Endodermal cell (in vitro differentiated cells): ENCODE measurements around the gene ZFYVE16. TPM values are rescaled to one million over a fixed set of nuclear protein-coding genes. Genes with fewer than 3 reads are reported as not detected.
"Not testable (repeated sequence)": the region's sequence is repeated elsewhere in the genome, so short reads cannot be mapped to it uniquely, and the experiment has no call there.

Experiments
- DNase-seq: peaks from one replicate; pipeline ENCODE4 v3.0.0-alpha.2; 2017
- H3K27ac ChIP-seq: 2 replicates; pipeline ENCODE4 v1.5.1; 2013; ENCODE audit warnings: mild to moderate bottlenecking, low read depth, low read length, moderate library complexity
- H3K27me3 ChIP-seq: 2 replicates; pipeline ENCODE4 v1.6.1; 2013; ENCODE audit warnings: mild to moderate bottlenecking, low read length, moderate library complexity; ENCODE audit not compliant: insufficient read depth, control insufficient read depth, poor library complexity, severe bottlenecking
- H3K36me3 ChIP-seq: 2 replicates; pipeline ENCODE4 v1.7.0; 2013; ENCODE audit warnings: mild to moderate bottlenecking, low read length, moderate library complexity; ENCODE audit not compliant: control insufficient read depth, insufficient read depth
- H3K4me1 ChIP-seq: one replicate; pipeline ENCODE4 v1.7.0; 2013; ENCODE audit warnings: low read length; ENCODE audit not compliant: control insufficient read depth, insufficient read depth
- H3K4me3 ChIP-seq: 2 replicates; pipeline ENCODE4 v1.5.1; 2013; ENCODE audit warnings: mild to moderate bottlenecking, low read length, moderate library complexity
- H3K9ac ChIP-seq: 2 replicates; pipeline ENCODE4 v1.6.1; 2013; ENCODE audit warnings: mild to moderate bottlenecking, low read length, moderate library complexity; ENCODE audit not compliant: poor library complexity, severe bottlenecking; ENCODE audit errors: extremely low read depth
- H3K9me3 ChIP-seq: 2 replicates; pipeline ENCODE4 v1.6.1; 2013; ENCODE audit warnings: mild to moderate bottlenecking, low read length, moderate library complexity; ENCODE audit not compliant: control insufficient read depth
- H3K27ac Mint-ChIP-seq: 2 replicates; pipeline ENCODE4 v1.8.0; 2020; ENCODE audit warnings: mixed read lengths
- H3K27me3 Mint-ChIP-seq: 2 replicates; pipeline ENCODE4 v1.8.0; 2021; ENCODE audit warnings: mild to moderate bottlenecking, mixed read lengths; ENCODE audit not compliant: insufficient read depth
- H3K36me3 Mint-ChIP-seq: 2 replicates; pipeline ENCODE4 v1.8.0; 2020; ENCODE audit warnings: low read depth, mixed read lengths
- H3K4me1 Mint-ChIP-seq: 2 replicates; pipeline ENCODE4 v1.8.0; 2020; ENCODE audit warnings: mixed read lengths
- H3K4me3 Mint-ChIP-seq: 2 replicates; pipeline ENCODE4 v1.8.0; 2020; ENCODE audit warnings: mild to moderate bottlenecking, moderate library complexity, mixed read lengths
- H3K9me3 Mint-ChIP-seq: 2 replicates; pipeline ENCODE4 v1.8.0; 2020; ENCODE audit warnings: mild to moderate bottlenecking, mixed read lengths
- CTCF ChIP-seq: fragments of 200-600 bp; sonication (generic); conservative IDR thresholded peaks from 2 replicates; pipeline ENCODE4 v1.5.0; 2021; ENCODE audit warnings: antibody characterized with exemption, mild to moderate bottlenecking
- WGBS, 2 experiments: methylation state at CpG; one replicate each; pipeline versions ENCODE4 v1.1.5 to v1.1.7; 2013; ENCODE audit warnings: missing lambda C conversion rate in 2 of 2, mixed read lengths in 1 of 2; ENCODE audit not compliant: insufficient coverage in 1 of 2, insufficient read length in 1 of 2; 5-methylcytosine and 5-hydroxymethylcytosine counted together
- total RNA-seq, 2 donors: library from RNA; stranded (reverse); fragmentation: NEBNext Ultra II Directional in 1 of 2; extraction: Animal tissue kit (Norgen Biotek cat#: 25700) in 1 of 2; gene quantifications; 2 replicates in 1 of 2; 3 replicates in 1 of 2; pipeline ENCODE4 v1.2.1, GENCODE V29; 2021

Gene ZFYVE16
- total RNA-seq, 2 donors from 2014 or later: 58.3 to 85.0 TPM

- 96 to 97% methylated on average over 4 of the region's 4 CpGs for WGBS, 2 experiments
- TF ChIP-seq CTCF: no peak
- no peaks in the 10 kb centered on the region for H3K9me3 Mint-ChIP-seq
- no peak overlapping the region for H3K9ac ChIP-seq
- no peaks in the 10 kb centered on the region for H3K36me3 Mint-ChIP-seq
- H3K4me1 ChIP-seq: peaks cover 2% of the 10 kb centered on the region
- no peak overlapping the region for H3K27ac Mint-ChIP-seq
- H3K4me1 Mint-ChIP-seq: peaks cover 5% of the 10 kb centered on the region
- no peaks in the 10 kb centered on the region for H3K36me3 ChIP-seq
- no peak overlapping the region for H3K4me3 Mint-ChIP-seq
- H3K27me3 Mint-ChIP-seq: no peaks in the 10 kb centered on the region
- no peak overlapping the region for H3K27ac ChIP-seq
- no peaks in the 10 kb centered on the region for H3K27me3 ChIP-seq
- no peaks in the 10 kb centered on the region for H3K9me3 ChIP-seq
- H3K4me3 ChIP-seq: no peak overlapping the region
- DNase-seq: no peak
Observed at GRCh38 chr5:80382488-80382887, 25.4 kb upstream of the ZFYVE16 start.

- no peaks in the 10 kb centered on the region for H3K9me3 ChIP-seq
- no peak for DNase-seq
- no peak overlapping the region for H3K27ac ChIP-seq
- no peak overlapping the region for H3K4me3 Mint-ChIP-seq
- no peaks in the 10 kb centered on the region for H3K36me3 ChIP-seq
- 95 to 100% methylated on average over 2 of the region's 3 CpGs for WGBS, 2 experiments
- H3K4me1 ChIP-seq: peaks cover 2% of the 10 kb centered on the region
- H3K27ac Mint-ChIP-seq: no peak overlapping the region
- no peak for TF ChIP-seq CTCF
- no peaks in the 10 kb centered on the region for H3K27me3 ChIP-seq
- no peak overlapping the region for H3K9ac ChIP-seq
- H3K4me1 Mint-ChIP-seq: peaks cover 6% of the 10 kb centered on the region
- H3K27me3 Mint-ChIP-seq: no peaks in the 10 kb centered on the region
- H3K36me3 Mint-ChIP-seq: no peaks in the 10 kb centered on the region
- no peak overlapping the region for H3K4me3 ChIP-seq
- H3K9me3 Mint-ChIP-seq: peaks cover 8% of the 10 kb centered on the region
Observed at GRCh38 chr5:80387063-80387768, 20.6 kb upstream of the ZFYVE16 start.

DNA sequence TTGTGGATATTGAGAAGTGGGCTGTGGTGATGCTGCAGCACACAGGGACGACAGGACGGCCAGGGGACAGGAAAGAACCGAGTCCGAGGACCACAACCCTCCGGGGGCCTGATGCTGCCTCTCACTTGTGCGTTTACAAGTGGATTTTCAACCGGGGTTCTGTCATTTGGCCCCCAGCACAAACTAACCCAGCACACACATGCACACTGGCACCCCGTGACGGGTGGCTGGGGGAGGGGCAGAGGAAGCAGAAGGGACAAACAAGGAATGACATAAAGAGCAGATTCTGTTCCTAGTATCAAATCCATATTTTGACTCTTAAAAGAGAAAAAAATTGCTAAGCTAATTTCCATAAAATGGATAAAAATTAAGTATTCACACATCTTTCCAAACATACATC, 18.3 kb upstream of the ZFYVE16 start:
- Histone ChIP-seq H3K4me1 (no peaks in the 10 kb centered on the region), H3K36me3 (no peaks in the 10 kb centered on the region), H3K9ac (no peak overlapping the region), H3K27ac (no peak overlapping the region), H3K27me3 (no peaks in the 10 kb centered on the region), H3K9me3 (no peaks in the 10 kb centered on the region), H3K4me3 (no peak overlapping the region)
- no peaks in the 10 kb centered on the region for H3K36me3 Mint-ChIP-seq
- no peaks in the 10 kb centered on the region for H3K27me3 Mint-ChIP-seq
- no peak overlapping the region for H3K27ac Mint-ChIP-seq
- peaks cover 6% of the 10 kb centered on the region for H3K4me1 Mint-ChIP-seq
- H3K4me3 Mint-ChIP-seq: no peak overlapping the region
- peaks cover 18% of the 10 kb centered on the region for H3K9me3 Mint-ChIP-seq
- WGBS, 2 experiments: 84 to 86% methylated on average over 6 to 9 of the region's 9 CpGs
- DNase-seq: no peak
- TF ChIP-seq CTCF: no peak

DNA sequence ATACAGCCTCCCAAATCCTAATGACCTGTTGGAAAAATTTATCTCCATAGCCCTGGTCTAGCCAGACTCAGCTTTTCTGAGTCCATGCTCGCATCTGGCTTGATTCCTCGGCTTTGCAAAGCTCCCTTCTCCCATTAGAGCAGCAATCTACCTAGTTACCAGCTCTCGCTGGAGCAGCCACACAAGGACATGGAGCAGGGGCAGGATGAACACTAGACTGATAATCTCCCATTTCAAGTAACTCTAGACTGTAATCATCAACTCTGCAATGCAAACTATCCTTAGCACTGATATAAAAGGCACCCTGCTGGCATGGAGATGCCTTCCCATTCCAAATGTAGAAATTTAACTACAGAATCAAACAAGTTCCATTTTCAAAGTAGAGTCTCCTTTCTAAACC, 17.5 kb upstream of the ZFYVE16 start:
- H3K27me3 Mint-ChIP-seq, H3K4me3 ChIP-seq, H3K4me1 ChIP-seq, DNase-seq, H3K27me3 ChIP-seq, H3K9ac ChIP-seq, H3K4me1 Mint-ChIP-seq, H3K27ac ChIP-seq, H3K27ac Mint-ChIP-seq, H3K36me3 Mint-ChIP-seq, H3K36me3 ChIP-seq, H3K9me3 ChIP-seq, H3K4me3 Mint-ChIP-seq: not testable (repeated sequence)
- peaks cover 18% of the 10 kb centered on the region for H3K9me3 Mint-ChIP-seq
- 67 to 74% methylated on average over 1 to 3 of the region's 3 CpGs for WGBS, 2 experiments

- not testable (repeated sequence) for H3K9ac ChIP-seq, H3K36me3 ChIP-seq, H3K4me3 Mint-ChIP-seq, H3K27me3 Mint-ChIP-seq, H3K4me1 ChIP-seq, H3K27ac ChIP-seq, H3K36me3 Mint-ChIP-seq, H3K27me3 ChIP-seq, DNase-seq, H3K27ac Mint-ChIP-seq, H3K4me3 ChIP-seq, H3K4me1 Mint-ChIP-seq, H3K9me3 ChIP-seq
- H3K9me3 Mint-ChIP-seq: peaks cover 18% of the 10 kb centered on the region
Observed at GRCh38 chr5:80391267-80391666, 16.6 kb upstream of the ZFYVE16 start.
